SK-N-SH (cell line): Measurements from ENCODE around the gene CACNA2D1. TPM values are rescaled to one million over a fixed set of nuclear protein-coding genes. Genes with fewer than 3 reads are reported as not detected.

Source experiments
- CTCF ChIA-PET: fragments of 300-600, 350-600 bp; formaldehyde crosslinking; extraction: SDS; loops from one replicate; lab custom pipeline; 2021; lab: Yijun Ruan, JAX
- POLR2A ChIA-PET: fragments of 350-600 bp; sonication (Branson Sonifier 250); formaldehyde crosslinking; extraction: SDS; loops from one replicate; lab custom pipeline; 2020; ENCODE audit warnings: antibody characterized with exemption, inconsistent platforms; lab: Yijun Ruan, JAX
- DNase-seq: peaks from one replicate; pipeline ENCODE4 v3.0.0; 2012
- H2AFZ ChIP-seq: fragments of 200-600 bp; sonication (generic); 2 replicates; pipeline ENCODE4 v1.8.1; 2016; ENCODE audit warnings: antibody characterized with exemption, mild to moderate bottlenecking, low read depth
- H3F3A ChIP-seq: fragments of 200-600 bp; sonication (generic); replicated peaks from 2 replicates; pipeline ENCODE3; 2016; ENCODE audit warnings: antibody characterized with exemption, mild to moderate bottlenecking; ENCODE audit not compliant: insufficient read depth
- H3K27ac ChIP-seq, 2 experiments: fragments of 200-500 bp in 1 of 2; fragments of 200-600 bp in 1 of 2; sonication (Bioruptor generic) in 1 of 2; sonication (generic), shearing (Covaris generic) in 1 of 2; 2 replicates each; pipeline versions ENCODE4 v1.5.1 to v1.6.1; 2014 to 2016; ENCODE audit warnings: low read depth in 2 of 2, inconsistent platforms in 1 of 2, low read length in 1 of 2, mild to moderate bottlenecking in 1 of 2, mixed read lengths in 1 of 2
- H3K27me3 ChIP-seq: fragments of 200-600 bp; sonication (generic), shearing (Covaris generic); 2 replicates; pipeline ENCODE4 v1.6.1; 2016; ENCODE audit warnings: mixed run types; ENCODE audit not compliant: insufficient read depth
- H3K36me3 ChIP-seq, 2 experiments: fragments of 200-500 bp in 1 of 2; fragments of 200-600 bp in 1 of 2; sonication (Bioruptor generic) in 1 of 2; sonication (generic) in 1 of 2; replicated peaks in 1 of 2; 2 replicates each; pipeline versions ENCODE3 to v1.5.1; 2014 to 2016; ENCODE audit warnings: low read length in 1 of 2, mild to moderate bottlenecking in 1 of 2; ENCODE audit not compliant: insufficient read depth in 2 of 2, control insufficient read depth in 1 of 2
- H3K4me1 ChIP-seq, 2 experiments: fragments of 200-500 bp in 1 of 2; fragments of 200-600 bp in 1 of 2; sonication (Bioruptor generic) in 1 of 2; sonication (generic), shearing (Covaris generic) in 1 of 2; 2 replicates each; pipeline versions ENCODE4 v1.5.1 to v1.6.1; 2014 to 2016; ENCODE audit warnings: low read depth in 1 of 2, low read length in 1 of 2, mixed run types in 1 of 2; ENCODE audit not compliant: insufficient read depth in 2 of 2, control insufficient read depth in 1 of 2
- H3K4me2 ChIP-seq: fragments of 200-600 bp; sonication (generic), shearing (Covaris generic); 2 replicates; pipeline ENCODE4 v1.6.1; 2017; ENCODE audit warnings: mixed run types
- H3K4me3 ChIP-seq, 2 experiments: fragments of 200-500 bp in 1 of 2; fragments of 200-600 bp in 1 of 2; sonication (Bioruptor generic) in 1 of 2; sonication (generic), shearing (Covaris generic) in 1 of 2; 2 replicates each; pipeline versions ENCODE4 v1.5.1 to v1.8.1; 2014 to 2016; ENCODE audit warnings: low read depth in 2 of 2, inconsistent platforms in 1 of 2, low read length in 1 of 2, mild to moderate bottlenecking in 1 of 2, mixed read lengths in 1 of 2, moderate library complexity in 1 of 2
- H3K79me2 ChIP-seq: fragments of 200-600 bp; sonication (generic); 2 replicates; pipeline ENCODE4 v1.8.1; 2017; ENCODE audit warnings: mild to moderate bottlenecking; ENCODE audit not compliant: insufficient read depth
- H3K9ac ChIP-seq: fragments of 200-600 bp; sonication (generic); 2 replicates; pipeline ENCODE4 v1.6.1; 2017; ENCODE audit warnings: mixed run types
- H3K9me2 ChIP-seq: fragments of 200-600 bp; sonication (generic); 2 replicates; pipeline ENCODE4 v1.6.1; 2017; ENCODE audit warnings: mixed run types
- H3K9me3 ChIP-seq: fragments of 200-600 bp; sonication (generic); 2 replicates; pipeline ENCODE4 v1.6.1; 2017; ENCODE audit warnings: mixed run types, mild to moderate bottlenecking, moderate library complexity
- H4K20me1 ChIP-seq: fragments of 200-600 bp; sonication (generic); 2 replicates; pipeline ENCODE4 v1.6.1; 2017; ENCODE audit warnings: mild to moderate bottlenecking, mixed run types; ENCODE audit not compliant: insufficient read depth
- CHD2 ChIP-seq: fragments of 150-350 bp; IDR thresholded peaks from 2 replicates; pipeline ENCODE4 v1.6.1; 2018; ENCODE audit warnings: low read length; ENCODE audit not compliant: partially characterized antibody
- ELF1 ChIP-seq: IDR thresholded peaks from 2 replicates; pipeline ENCODE4 v1.4.0; 2012
- FOSL2 ChIP-seq: IDR thresholded peaks from 2 replicates; pipeline ENCODE4 v1.4.0; 2012; ENCODE audit warnings: low read depth, mild to moderate bottlenecking, moderate library complexity, borderline replicate concordance
- FOXJ3 ChIP-seq: sonication (generic); formaldehyde crosslinking; IDR thresholded peaks from 2 replicates; pipeline ENCODE4 v1.5.1; 2020; ENCODE audit warnings: mild to moderate bottlenecking, missing genetic modification reagents
- GABPA ChIP-seq: IDR thresholded peaks from 2 replicates; pipeline ENCODE4 v1.4.0; 2012; ENCODE audit warnings: low read depth, mild to moderate bottlenecking
- GATA2 ChIP-seq: sonication (generic); formaldehyde crosslinking; IDR thresholded peaks from 2 replicates; pipeline ENCODE4 v1.5.0; 2020; ENCODE audit warnings: mild to moderate bottlenecking, missing genetic modification reagents
- MEF2A ChIP-seq: IDR thresholded peaks from 2 replicates; pipeline ENCODE4 v1.4.0; 2012; ENCODE audit warnings: low read depth, borderline replicate concordance
- NFIC ChIP-seq: IDR thresholded peaks from 2 replicates; pipeline ENCODE4 v1.4.0; 2012; ENCODE audit warnings: borderline replicate concordance
- RAD21 ChIP-seq: IDR thresholded peaks from 2 replicates; pipeline ENCODE4 v1.6.1; 2012; ENCODE audit warnings: mild to moderate bottlenecking, low read length
- RFX5 ChIP-seq: IDR thresholded peaks from 2 replicates; pipeline ENCODE4 v1.6.1; 2012; ENCODE audit warnings: mild to moderate bottlenecking, improper control_type of control experiment, low read length
- RXRA ChIP-seq: IDR thresholded peaks from 2 replicates; pipeline ENCODE4 v1.4.0; 2012; ENCODE audit warnings: low read depth, mild to moderate bottlenecking, borderline replicate concordance
- SIN3A ChIP-seq: IDR thresholded peaks from 2 replicates; pipeline ENCODE4 v1.6.1; 2012; ENCODE audit warnings: low read depth, mild to moderate bottlenecking, low read length, moderate library complexity, borderline replicate concordance
- TAF1 ChIP-seq: IDR thresholded peaks from 2 replicates; pipeline ENCODE4 v1.6.1; 2012; ENCODE audit warnings: low read depth, mild to moderate bottlenecking, low read length, moderate library complexity, borderline replicate concordance
- YY1 ChIP-seq: IDR thresholded peaks from 2 replicates; pipeline ENCODE4 v1.4.0; 2012; ENCODE audit warnings: low read depth, mild to moderate bottlenecking
- polyA plus RNA-seq, 3 experiments: library from polyadenylated mRNA; depleted of rRNA; stranded (reverse); fragments of >200 nt; gene quantifications; 2 replicates each; pipeline ENCODE4 v1.2.3, GENCODE V29; 2012
- TF ChIP-seq, protein P1 (sequence below): IDR thresholded peaks from 2 replicates; pipeline ENCODE4 v1.4.0; 2012; ENCODE audit warnings: low read depth, borderline replicate concordance
- TF ChIP-seq, protein P2 (sequence below): fragments of 150-350 bp; IDR thresholded peaks from 2 replicates; pipeline ENCODE4 v1.6.1; 2016; ENCODE audit warnings: mild to moderate bottlenecking, low read depth, low read length
- TF ChIP-seq, protein P3 (sequence below): fragments of 200-600 bp; sonication (generic); IDR thresholded peaks from 2 replicates; pipeline ENCODE4 v1.6.1; 2017; ENCODE audit warnings: antibody characterized with exemption, mild to moderate bottlenecking, moderate library complexity

CACNA2D1 gene
- polyA plus RNA-seq, 1 of the 3 experiments (the other 2 are of a cell fraction): 3.4 TPM

DNA sequence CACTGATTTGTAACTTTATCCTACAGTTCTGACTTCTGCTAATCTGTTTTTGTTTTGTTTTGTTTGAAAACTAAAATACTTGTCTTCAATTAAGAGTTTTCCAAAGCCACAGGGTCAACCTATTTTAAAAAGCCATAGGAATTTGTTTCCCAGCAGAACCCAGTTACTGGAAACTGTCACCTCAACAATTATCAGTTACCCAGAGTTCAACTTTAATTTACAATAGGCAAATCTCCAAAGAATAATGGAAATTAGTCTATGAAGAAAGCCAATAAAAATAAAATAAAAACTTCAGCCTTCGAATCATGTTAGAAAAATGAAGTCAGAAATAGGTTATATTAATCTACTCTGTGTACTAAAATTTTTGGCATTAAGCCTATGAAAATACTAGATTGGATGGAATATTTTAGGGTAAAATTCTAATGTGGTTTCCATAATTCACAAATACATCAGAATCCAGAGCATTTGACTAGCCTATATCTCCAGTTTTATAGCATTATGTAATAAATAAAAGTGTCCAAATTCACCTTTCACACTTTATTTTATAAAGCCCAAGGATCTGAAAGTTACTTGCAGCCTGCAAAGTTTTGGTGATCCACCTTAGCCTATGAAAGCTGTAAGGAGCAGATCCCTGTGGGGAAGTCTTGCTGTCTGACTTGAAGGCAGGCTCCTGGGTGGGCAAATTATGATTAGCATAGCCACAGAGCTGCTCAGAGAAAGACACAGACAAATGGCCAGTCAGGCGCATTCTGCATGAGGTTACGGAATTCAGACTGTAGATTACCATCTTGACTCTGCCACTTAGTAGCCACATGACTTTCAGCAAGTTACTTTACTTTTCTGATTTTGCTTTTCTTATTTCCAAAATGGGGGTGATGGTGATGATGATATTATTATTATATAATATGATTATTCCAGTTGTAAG lies 423.8 kb downstream of the CACNA2D1 start (continued):
- TF ChIP-seq, protein P1, sequence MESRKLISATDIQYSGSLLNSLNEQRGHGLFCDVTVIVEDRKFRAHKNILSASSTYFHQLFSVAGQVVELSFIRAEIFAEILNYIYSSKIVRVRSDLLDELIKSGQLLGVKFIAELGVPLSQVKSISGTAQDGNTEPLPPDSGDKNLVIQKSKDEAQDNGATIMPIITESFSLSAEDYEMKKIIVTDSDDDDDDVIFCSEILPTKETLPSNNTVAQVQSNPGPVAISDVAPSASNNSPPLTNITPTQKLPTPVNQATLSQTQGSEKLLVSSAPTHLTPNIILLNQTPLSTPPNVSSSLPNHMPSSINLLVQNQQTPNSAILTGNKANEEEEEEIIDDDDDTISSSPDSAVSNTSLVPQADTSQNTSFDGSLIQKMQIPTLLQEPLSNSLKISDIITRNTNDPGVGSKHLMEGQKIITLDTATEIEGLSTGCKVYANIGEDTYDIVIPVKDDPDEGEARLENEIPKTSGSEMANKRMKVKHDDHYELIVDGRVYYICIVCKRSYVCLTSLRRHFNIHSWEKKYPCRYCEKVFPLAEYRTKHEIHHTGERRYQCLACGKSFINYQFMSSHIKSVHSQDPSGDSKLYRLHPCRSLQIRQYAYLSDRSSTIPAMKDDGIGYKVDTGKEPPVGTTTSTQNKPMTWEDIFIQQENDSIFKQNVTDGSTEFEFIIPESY: no peak
- TF ChIP-seq, protein P2, sequence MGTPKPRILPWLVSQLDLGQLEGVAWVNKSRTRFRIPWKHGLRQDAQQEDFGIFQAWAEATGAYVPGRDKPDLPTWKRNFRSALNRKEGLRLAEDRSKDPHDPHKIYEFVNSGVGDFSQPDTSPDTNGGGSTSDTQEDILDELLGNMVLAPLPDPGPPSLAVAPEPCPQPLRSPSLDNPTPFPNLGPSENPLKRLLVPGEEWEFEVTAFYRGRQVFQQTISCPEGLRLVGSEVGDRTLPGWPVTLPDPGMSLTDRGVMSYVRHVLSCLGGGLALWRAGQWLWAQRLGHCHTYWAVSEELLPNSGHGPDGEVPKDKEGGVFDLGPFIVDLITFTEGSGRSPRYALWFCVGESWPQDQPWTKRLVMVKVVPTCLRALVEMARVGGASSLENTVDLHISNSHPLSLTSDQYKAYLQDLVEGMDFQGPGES: no peak
- TF ChIP-seq FOXJ3 (CRISPR knock-in tag) (no peak), ELF1 (no peak), GABPA (no peak), RXRA (0 out of 2 replicates have a peak, but pooled peaks have one; percentile 14), FOSL2 (no peak), CHD2 (no peak), YY1 (no peak), MEF2A (no peak), TAF1 (no peak), NFIC (peak; percentile 71)
- TF ChIP-seq, protein P3, sequence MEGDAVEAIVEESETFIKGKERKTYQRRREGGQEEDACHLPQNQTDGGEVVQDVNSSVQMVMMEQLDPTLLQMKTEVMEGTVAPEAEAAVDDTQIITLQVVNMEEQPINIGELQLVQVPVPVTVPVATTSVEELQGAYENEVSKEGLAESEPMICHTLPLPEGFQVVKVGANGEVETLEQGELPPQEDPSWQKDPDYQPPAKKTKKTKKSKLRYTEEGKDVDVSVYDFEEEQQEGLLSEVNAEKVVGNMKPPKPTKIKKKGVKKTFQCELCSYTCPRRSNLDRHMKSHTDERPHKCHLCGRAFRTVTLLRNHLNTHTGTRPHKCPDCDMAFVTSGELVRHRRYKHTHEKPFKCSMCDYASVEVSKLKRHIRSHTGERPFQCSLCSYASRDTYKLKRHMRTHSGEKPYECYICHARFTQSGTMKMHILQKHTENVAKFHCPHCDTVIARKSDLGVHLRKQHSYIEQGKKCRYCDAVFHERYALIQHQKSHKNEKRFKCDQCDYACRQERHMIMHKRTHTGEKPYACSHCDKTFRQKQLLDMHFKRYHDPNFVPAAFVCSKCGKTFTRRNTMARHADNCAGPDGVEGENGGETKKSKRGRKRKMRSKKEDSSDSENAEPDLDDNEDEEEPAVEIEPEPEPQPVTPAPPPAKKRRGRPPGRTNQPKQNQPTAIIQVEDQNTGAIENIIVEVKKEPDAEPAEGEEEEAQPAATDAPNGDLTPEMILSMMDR: no peak

DNA sequence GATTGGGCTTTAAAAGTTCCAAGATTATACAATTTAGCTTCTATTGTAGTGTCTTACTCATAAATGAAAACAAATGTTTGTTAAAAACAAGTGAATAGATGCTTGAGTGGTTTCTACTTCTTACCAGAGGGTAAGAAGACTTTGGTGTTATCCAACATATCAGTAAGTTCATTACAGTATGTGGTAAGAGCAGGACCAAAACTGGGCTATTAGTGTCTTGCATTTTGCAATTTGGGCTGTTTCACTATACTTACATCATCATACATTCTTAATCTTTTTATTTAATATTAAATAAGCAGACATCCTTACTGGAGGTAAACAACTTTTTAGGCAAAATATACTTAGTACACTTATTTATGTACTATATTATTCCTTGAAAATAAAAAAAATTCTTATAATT lies 425.4 kb downstream of the CACNA2D1 start:
- H3K27me3 ChIP-seq: no peaks in the 10 kb centered on the region
- H3K36me3 ChIP-seq: peaks cover 0 to 8% of the 10 kb centered on the region in 2 experiments
- TF ChIP-seq RAD21: no peak
- no peak for TF ChIP-seq GATA2 (CRISPR knock-in tag)
- TF ChIP-seq RXRA: no peak
- TF ChIP-seq ELF1: no peak
- no peak for TF ChIP-seq SIN3A
- TF ChIP-seq, protein P2: no peak
- TF ChIP-seq, protein P1: no peak
- TF ChIP-seq CHD2: no peak
- no peak for TF ChIP-seq TAF1
- TF ChIP-seq RFX5: no peak
- no peak for TF ChIP-seq YY1
- TF ChIP-seq FOSL2: no peak
- peaks cover 22% of the 10 kb centered on the region for H3F3A ChIP-seq
- no peaks in the 10 kb centered on the region for H3K79me2 ChIP-seq
- H2AFZ ChIP-seq: no peak overlapping the region
- H3K4me3 ChIP-seq: no peak overlapping the region
- peaks cover 13% of the 10 kb centered on the region in 2 experiments for H3K4me1 ChIP-seq
- no peak overlapping the region; a peak in 1 of 4 replicates for H3K27ac ChIP-seq
- H3K9me3 ChIP-seq: no peaks in the 10 kb centered on the region; the same call in 1 of the 2 replicates
- H3K9ac ChIP-seq: no peak overlapping the region
- no peak overlapping the region for H3K4me2 ChIP-seq
- POLR2A ChIA-PET: no interaction called here
- CTCF ChIA-PET: interaction anchor here (0.6 to 14.5 kb wide), 23 partner anchors 10 to 1337 kb away, joined by 3 to 182 read pairs (median 4); no protein-coding TSS in a partner anchor
- H3K9me2 ChIP-seq: no peaks in the 10 kb centered on the region; the same call in 1 of the 2 replicates
- DNase-seq: no peak
- no peaks in the 10 kb centered on the region for H4K20me1 ChIP-seq
